Esophagus squamous epithelium (tissue), 4 donors: ENCODE measurements around the gene SLC43A2.

ENCODE experiments used
- POLR2A ChIP-seq, 4 donors: fragments of 450-650 bp; IDR thresholded peaks; one replicate each; pipeline ENCODE4 v1.6.1; 2017; ENCODE audit warnings: antibody characterized with exemption in 4 of 4, mild to moderate bottlenecking in 4 of 4, moderate library complexity in 3 of 4
- TF ChIP-seq, protein P1 (sequence below), 6 experiments: fragments of 450-650 bp in 4 of 6; fragments of 200-600 bp in 2 of 6; sonication (generic) in 2 of 6; IDR thresholded peaks; one replicate each; pipeline ENCODE4 v1.5.1; 2016 to 2019; ENCODE audit warnings: antibody characterized with exemption in 6 of 6, mild to moderate bottlenecking in 4 of 6, moderate library complexity in 4 of 6

DNA sequence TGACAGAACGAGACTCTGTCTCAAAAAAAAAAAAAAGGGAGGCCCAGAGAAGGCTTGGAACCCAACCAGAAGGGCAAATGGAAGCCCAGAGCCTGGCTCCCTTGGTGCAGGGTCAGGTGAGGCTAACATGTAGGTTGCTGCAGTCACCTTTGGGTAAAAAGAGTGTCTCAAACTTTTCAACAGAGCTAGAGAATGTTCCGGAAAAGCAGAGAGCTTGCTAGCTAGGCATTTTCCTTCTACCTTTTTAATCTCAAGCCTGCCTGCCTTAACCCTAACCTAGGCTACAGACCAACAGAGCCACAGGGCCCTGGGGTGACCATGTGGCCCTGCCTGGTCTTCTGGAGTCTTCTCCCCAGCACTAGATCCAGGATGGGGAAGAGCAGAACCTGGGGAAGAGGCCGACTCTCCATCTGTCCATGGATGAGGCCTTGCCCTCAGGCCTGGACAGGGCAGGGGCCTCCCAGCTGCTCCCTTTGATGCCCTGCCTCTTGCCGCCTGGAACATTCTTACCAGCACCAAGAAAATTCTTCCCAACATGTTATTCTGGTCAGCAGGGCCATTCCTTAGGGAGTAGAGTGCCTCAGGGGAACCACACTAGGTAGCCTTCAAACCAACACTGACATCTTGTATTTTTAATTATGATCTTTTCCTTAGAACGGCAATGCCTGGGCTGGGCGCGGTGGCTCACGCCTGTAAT lies 30.1 kb downstream of the SLC43A2 start:
- TF ChIP-seq POLR2A (IDR thresholded peaks at IDR 0.05): no peak
- TF ChIP-seq, protein P1, sequence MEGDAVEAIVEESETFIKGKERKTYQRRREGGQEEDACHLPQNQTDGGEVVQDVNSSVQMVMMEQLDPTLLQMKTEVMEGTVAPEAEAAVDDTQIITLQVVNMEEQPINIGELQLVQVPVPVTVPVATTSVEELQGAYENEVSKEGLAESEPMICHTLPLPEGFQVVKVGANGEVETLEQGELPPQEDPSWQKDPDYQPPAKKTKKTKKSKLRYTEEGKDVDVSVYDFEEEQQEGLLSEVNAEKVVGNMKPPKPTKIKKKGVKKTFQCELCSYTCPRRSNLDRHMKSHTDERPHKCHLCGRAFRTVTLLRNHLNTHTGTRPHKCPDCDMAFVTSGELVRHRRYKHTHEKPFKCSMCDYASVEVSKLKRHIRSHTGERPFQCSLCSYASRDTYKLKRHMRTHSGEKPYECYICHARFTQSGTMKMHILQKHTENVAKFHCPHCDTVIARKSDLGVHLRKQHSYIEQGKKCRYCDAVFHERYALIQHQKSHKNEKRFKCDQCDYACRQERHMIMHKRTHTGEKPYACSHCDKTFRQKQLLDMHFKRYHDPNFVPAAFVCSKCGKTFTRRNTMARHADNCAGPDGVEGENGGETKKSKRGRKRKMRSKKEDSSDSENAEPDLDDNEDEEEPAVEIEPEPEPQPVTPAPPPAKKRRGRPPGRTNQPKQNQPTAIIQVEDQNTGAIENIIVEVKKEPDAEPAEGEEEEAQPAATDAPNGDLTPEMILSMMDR (IDR thresholded peaks at IDR 0.05): no peak
